ENCODE results near the gene AP3S1.

The AP3S1 gene

DNA sequence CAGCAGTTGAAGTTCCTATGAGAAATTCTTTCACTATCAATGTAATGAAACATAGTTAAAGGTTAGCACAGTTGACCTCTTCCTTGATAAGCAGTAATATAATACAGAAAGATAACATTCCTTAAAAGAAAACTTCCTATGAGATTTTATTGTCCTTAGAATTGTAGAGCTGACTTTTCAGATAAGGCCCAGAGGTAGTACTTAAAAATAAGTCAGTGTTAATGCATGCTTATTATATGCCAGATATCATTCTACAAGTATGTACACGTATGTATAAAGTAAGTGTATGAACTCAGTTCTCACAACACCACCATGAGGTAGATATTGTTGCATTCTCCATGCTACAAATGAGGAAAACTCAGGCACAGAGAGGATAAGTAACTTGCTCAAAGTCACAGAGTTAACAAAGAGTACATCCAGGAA, 15.3 kb downstream of the AP3S1 start:
- H3K9ac ChIP-seq = no peak overlapping the region
- H3K27ac ChIP-seq = no peak overlapping the region
- H3K36me3 ChIP-seq (ENCODE audit: control insufficient read depth, insufficient read depth, low read length) = no peaks in the 10 kb centered on the region
- no peaks in the 10 kb centered on the region for H3K27me3 ChIP-seq (ENCODE audit: control insufficient read depth, insufficient read depth, low read length)
- H3K4me1 ChIP-seq = peaks cover 10% of the 10 kb centered on the region
- H3K4me2 ChIP-seq (ENCODE audit: low read length) = no peak overlapping the region
- H3K79me2 ChIP-seq = peaks cover 36% of the 10 kb centered on the region
- no peaks in the 10 kb centered on the region for H3K9me3 ChIP-seq (ENCODE audit: control insufficient read depth, low read length)
- TF ChIP-seq, protein P1, sequence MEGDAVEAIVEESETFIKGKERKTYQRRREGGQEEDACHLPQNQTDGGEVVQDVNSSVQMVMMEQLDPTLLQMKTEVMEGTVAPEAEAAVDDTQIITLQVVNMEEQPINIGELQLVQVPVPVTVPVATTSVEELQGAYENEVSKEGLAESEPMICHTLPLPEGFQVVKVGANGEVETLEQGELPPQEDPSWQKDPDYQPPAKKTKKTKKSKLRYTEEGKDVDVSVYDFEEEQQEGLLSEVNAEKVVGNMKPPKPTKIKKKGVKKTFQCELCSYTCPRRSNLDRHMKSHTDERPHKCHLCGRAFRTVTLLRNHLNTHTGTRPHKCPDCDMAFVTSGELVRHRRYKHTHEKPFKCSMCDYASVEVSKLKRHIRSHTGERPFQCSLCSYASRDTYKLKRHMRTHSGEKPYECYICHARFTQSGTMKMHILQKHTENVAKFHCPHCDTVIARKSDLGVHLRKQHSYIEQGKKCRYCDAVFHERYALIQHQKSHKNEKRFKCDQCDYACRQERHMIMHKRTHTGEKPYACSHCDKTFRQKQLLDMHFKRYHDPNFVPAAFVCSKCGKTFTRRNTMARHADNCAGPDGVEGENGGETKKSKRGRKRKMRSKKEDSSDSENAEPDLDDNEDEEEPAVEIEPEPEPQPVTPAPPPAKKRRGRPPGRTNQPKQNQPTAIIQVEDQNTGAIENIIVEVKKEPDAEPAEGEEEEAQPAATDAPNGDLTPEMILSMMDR (IDR thresholded peaks at IDR 0.05) = no peak
- no peak overlapping the region for H2AFZ ChIP-seq
- no peak overlapping the region for H3K4me3 ChIP-seq (ENCODE audit: low read depth, low read length)

DNA sequence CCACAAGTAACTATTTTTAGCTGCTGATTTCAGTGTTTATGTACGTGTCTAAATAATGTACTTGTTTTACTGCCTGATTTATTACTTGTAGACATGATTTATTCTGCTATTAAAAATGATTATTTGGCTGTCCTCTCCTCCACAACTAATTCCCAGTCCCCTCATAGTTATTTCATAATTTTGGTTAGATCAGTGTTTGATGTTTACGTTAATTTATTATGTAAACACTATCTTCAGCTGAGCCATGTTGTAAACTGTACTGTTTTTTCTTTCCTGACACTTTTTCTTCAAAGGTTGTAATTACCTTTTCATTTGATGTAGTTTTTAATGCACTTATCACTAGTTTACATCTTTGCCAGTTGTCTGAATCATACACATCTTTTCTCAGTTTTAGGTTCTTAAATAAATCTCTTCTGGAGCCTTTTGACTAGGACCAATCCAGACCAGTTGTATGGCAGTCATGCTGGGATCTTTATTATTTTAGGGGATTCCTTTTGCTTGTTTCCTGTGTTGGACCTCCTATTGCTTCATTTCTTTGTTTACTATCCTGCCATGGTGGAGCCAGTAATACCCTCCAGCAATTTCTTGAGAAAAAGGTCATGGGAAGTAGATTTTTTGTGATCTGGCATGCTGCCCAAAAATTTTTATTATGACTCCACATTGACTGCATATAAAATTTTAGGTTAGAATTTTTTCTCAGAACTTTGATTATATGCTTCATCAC, 16.1 kb downstream of the AP3S1 start:
- H3K9me3 ChIP-seq (ENCODE audit: control insufficient read depth, low read length) = no peaks in the 10 kb centered on the region
- no peaks in the 10 kb centered on the region for H3K36me3 ChIP-seq (ENCODE audit: control insufficient read depth, insufficient read depth, low read length)
- H3K4me3 ChIP-seq (ENCODE audit: low read depth, low read length) = no peak overlapping the region
- no peak overlapping the region for H3K9ac ChIP-seq
- H3K27ac ChIP-seq = no peak overlapping the region
- peaks cover 10% of the 10 kb centered on the region for H3K4me1 ChIP-seq
- H3K4me2 ChIP-seq (ENCODE audit: low read length) = no peak overlapping the region
- no peaks in the 10 kb centered on the region for H3K27me3 ChIP-seq (ENCODE audit: control insufficient read depth, insufficient read depth, low read length)
- TF ChIP-seq, protein P1 (IDR thresholded peaks at IDR 0.05) = no peak
- peaks cover 36% of the 10 kb centered on the region for H3K79me2 ChIP-seq
- no peak overlapping the region for H2AFZ ChIP-seq

DNA sequence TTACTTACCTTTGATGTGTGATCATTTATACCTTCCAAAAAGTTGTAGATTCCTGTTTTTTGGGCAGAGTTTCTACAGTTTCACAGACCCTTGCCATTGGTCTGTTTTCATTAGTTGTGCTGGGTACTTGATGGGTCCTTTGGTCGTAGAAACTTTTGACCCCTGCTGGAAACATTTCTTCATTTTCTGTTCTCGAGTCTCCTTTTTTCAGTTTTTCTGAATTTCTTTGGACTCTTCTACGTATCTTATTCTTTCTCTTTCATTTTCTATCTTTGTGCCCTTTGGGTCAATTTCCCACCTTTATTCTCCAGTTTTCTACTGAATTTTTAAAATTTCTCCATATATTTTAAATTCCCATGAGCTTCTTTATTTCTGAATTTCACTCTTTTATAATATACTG, 16.7 kb downstream of the AP3S1 start:
- peaks cover 10% of the 10 kb centered on the region for H3K4me1 ChIP-seq
- H3K36me3 ChIP-seq (ENCODE audit: control insufficient read depth, insufficient read depth, low read length) = no peaks in the 10 kb centered on the region
- H3K27ac ChIP-seq = no peak overlapping the region
- no peaks in the 10 kb centered on the region for H3K9me3 ChIP-seq (ENCODE audit: control insufficient read depth, low read length)
- no peak overlapping the region for H2AFZ ChIP-seq
- TF ChIP-seq, protein P1 (IDR thresholded peaks at IDR 0.05) = no peak
- H3K9ac ChIP-seq = no peak overlapping the region
- no peak overlapping the region for H3K4me3 ChIP-seq (ENCODE audit: low read depth, low read length)
- H3K27me3 ChIP-seq (ENCODE audit: control insufficient read depth, insufficient read depth, low read length) = no peaks in the 10 kb centered on the region
- H3K79me2 ChIP-seq = peaks cover 31% of the 10 kb centered on the region
- H3K4me2 ChIP-seq (ENCODE audit: low read length) = no peak overlapping the region

GRCh38 chr5:115859378-115859777, 17.6 kb downstream of the AP3S1 start:
- H3K27me3 ChIP-seq (ENCODE audit: control insufficient read depth, insufficient read depth, low read length) = no peaks in the 10 kb centered on the region
- H3K36me3 ChIP-seq (ENCODE audit: control insufficient read depth, insufficient read depth, low read length) = no peaks in the 10 kb centered on the region
- H3K27ac ChIP-seq = no peak overlapping the region
- no peak overlapping the region for H2AFZ ChIP-seq
- H3K79me2 ChIP-seq = peaks cover 21% of the 10 kb centered on the region
- H3K4me1 ChIP-seq = peaks cover 10% of the 10 kb centered on the region
- no peak overlapping the region for H3K4me2 ChIP-seq (ENCODE audit: low read length)
- H3K9me3 ChIP-seq (ENCODE audit: control insufficient read depth, low read length) = no peaks in the 10 kb centered on the region
- no peak overlapping the region for H3K9ac ChIP-seq
- H3K4me3 ChIP-seq (ENCODE audit: low read depth, low read length) = no peak overlapping the region
- TF ChIP-seq, protein P1 (IDR thresholded peaks at IDR 0.05) = no peak

GRCh38 chr5:115869256-115869795, 27.6 kb downstream of the AP3S1 start:
- Histone ChIP-seq H3K27me3 (ENCODE audit: control insufficient read depth, insufficient read depth, low read length) (no peaks in the 10 kb centered on the region), H3K27ac (no peak overlapping the region), H3K4me2 (ENCODE audit: low read length) (no peak overlapping the region), H3K4me3 (ENCODE audit: low read depth, low read length) (no peak overlapping the region), H3K4me1 (peaks cover 8% of the 10 kb centered on the region), H3K36me3 (ENCODE audit: control insufficient read depth, insufficient read depth, low read length) (no peaks in the 10 kb centered on the region), H2AFZ (no peak overlapping the region), H3K9ac (no peak overlapping the region), H3K9me3 (ENCODE audit: control insufficient read depth, low read length) (no peaks in the 10 kb centered on the region), H3K79me2 (no peaks in the 10 kb centered on the region)
- TF ChIP-seq, protein P1 (IDR thresholded peaks at IDR 0.05) = no peak

Measured in parathyroid adenoma (tissue), 2 donors.